ENCODE measurements around the gene ARHGEF3.

- TF ChIP-seq, protein P1, sequence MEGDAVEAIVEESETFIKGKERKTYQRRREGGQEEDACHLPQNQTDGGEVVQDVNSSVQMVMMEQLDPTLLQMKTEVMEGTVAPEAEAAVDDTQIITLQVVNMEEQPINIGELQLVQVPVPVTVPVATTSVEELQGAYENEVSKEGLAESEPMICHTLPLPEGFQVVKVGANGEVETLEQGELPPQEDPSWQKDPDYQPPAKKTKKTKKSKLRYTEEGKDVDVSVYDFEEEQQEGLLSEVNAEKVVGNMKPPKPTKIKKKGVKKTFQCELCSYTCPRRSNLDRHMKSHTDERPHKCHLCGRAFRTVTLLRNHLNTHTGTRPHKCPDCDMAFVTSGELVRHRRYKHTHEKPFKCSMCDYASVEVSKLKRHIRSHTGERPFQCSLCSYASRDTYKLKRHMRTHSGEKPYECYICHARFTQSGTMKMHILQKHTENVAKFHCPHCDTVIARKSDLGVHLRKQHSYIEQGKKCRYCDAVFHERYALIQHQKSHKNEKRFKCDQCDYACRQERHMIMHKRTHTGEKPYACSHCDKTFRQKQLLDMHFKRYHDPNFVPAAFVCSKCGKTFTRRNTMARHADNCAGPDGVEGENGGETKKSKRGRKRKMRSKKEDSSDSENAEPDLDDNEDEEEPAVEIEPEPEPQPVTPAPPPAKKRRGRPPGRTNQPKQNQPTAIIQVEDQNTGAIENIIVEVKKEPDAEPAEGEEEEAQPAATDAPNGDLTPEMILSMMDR (IDR thresholded peaks at IDR 0.05; ENCODE audit: extremely low read depth in 1 of 2, insufficient read depth in 1 of 2, low read depth in 1 of 2, low read length in 2 of 2) = peak; percentile 32 to 54
- TF ChIP-seq POLR2A (IDR thresholded peaks at IDR 0.05; ENCODE audit: low read depth, low read length) (peak; percentile 90), MYC (IDR thresholded peaks at IDR 0.05; ENCODE audit: low read depth, low read length) (peak; percentile 24)
Measured at GRCh38 chr3:56801662-56802377, at the start of gene ARHGEF3.

All from endothelial cell of umbilical vein (primary cell).